Measurements from ENCODE around the gene STAC3.

Gene STAC3

DNA sequence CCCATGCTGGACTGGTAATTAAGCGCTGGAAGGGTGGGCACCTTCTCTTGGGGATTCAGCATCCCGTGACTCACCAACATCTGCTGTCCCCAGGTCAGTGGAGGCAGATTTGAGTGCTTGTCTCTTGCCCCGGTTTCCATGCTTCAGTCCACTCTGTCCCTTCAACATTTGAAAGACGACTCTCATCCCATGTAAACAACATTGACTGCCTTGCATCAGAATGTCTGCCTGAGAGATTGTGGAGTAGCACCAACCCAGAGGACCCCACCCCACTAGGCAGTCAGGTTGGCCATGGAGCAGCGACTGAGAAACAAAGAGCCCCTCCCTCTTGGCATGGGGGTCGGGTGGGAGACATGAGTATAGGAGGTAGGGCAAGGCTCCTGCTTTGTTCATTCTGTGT, 4.9 kb upstream of the STAC3 start:
- no peak for DNase-seq (ENCODE audit: extremely low read depth in 1 of 2, low read depth in 1 of 2)

DNA sequence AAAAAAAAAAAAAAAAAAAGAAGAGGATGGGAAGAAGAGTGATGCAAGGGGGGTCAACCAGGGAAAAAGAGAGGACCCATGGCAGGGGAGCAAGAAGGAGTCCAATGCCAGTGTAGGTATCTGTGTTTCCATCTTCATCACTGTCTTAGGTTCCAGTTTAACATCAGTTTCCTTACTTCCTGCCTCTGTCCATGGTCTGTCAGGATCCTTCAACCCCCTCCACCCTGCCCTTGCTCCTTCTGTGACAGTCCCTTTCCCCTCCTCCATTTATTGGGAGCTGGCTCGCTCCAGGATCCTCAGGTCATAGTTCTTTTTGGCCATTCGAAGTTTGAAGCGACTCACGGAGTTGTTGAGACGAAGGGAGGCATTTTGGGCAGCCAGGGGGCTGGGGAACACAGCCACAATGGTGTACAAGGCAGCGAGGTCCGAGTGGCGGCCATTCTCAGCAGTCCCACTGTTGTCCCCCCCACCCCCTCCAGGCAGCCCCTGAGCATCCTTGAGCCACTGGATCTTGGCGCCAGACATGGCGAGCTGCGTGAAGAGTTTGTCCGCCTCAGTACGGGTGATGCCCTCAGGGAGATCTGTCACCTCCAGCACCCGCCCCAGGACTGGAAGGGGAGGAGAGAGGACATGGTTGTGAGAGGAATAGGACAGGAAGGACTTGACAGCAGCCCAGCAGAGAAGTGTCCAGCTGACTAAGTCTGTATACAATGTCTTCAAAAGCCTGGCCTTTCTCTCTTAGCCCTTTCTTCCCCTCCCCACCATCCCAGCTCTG, 3.7 kb upstream of the STAC3 start:
- no peak for DNase-seq (ENCODE audit: extremely low read depth in 1 of 2, low read depth in 1 of 2)

DNA sequence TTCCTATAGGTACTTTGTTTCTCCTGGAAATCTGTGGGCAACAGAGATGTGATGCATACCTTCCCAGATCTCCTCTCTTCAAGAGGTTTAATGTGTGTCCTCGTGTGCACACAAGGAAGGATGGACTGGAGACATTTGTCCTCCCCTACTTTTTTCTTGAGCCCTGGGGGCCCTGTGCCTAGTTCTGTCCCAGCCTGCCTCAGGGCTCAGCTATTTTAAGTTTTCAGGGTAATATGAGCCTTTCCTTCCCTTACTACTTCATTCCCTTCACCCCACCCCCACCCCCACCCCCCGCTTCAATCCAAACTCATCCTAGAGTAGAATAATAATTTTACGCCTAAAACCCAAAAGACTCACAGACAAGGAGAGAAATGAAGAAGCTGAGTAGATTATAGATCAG, 446 bp downstream of the STAC3 start:
- DNase-seq (ENCODE audit: extremely low read depth in 1 of 2, low read depth in 1 of 2) = no peak

DNA sequence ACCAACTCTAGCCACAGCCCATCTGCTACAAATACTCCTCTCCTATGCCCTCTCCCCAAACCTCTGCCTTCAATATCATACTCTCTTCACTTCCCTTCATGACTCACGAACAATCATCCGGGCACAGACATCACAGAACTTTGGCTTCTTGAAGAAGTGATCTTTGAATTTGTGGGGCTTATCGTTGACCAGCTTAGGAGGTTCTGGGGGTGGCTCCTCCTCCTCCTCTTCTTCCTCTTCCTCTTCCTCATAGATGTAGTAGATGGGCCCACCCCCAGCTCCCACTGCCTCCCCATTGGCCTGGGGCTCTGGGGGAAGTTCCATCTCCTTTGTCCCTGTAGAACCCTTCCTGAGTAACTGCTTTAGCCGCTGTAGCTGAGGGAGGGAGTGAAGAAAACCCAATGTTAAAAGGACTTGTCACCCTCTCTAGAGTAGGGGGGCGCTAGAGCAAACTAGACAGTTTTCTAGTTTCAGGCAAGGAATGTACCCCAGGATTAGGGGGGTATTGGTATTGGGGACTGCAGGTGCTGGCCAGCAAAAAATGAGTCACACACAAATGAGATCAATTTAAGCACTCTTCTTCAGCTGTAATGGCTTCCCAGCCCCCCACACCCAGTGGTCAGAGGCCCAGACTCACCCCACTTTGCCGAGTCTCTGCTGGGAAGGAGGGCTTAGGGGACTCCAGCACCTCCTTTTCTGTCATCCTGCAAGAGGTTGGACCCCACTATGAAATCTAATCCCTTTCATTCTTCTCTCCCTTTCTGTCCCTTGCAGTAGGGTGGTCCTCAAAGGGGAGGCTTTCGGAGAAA, 1.8 kb downstream of the STAC3 start:
- no peak for DNase-seq (ENCODE audit: extremely low read depth in 1 of 2, low read depth in 1 of 2)

DNA sequence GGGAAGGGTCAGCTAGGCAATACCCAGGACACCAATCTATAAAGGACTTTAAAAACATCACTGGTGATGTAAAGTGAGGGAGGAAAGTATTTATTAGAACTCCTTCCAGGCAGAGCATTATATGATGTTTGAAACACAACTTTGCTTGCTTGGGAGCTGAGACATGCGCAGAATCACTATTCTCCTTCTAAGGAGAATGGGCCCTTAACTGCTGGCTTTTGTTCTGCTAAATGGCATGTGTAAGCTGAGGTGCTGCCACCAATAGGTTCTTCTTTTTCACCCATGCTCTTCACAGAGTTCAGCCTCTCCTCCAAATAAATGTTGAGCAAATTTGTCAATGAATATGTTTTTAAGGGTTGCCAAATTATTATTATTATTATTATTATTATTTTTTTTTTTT, 3.9 kb downstream of the STAC3 start:
- no peak for DNase-seq (ENCODE audit: extremely low read depth in 1 of 2, low read depth in 1 of 2)

DNA sequence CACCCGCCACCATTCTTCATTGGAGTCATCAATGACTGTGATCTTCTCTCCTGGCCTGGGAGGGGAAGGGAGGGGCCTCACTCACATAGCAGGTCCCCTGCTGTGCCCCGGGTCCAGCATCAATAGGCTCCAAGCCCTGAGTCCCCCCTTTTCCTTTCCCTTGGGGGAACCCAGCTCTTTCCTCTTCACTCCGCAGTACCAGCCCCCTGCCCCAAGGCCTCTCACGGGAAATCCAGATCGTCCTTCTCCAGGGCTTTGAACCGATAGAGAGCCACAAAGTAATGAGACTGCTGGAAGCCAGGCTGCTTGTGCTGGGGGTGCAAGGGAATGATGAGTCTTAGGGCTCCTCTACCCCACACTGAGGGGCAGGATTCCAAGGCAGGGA, 6.7 kb downstream of the STAC3 start:
- DNase-seq (ENCODE audit: extremely low read depth in 1 of 2, low read depth in 1 of 2) = no peak

DNA sequence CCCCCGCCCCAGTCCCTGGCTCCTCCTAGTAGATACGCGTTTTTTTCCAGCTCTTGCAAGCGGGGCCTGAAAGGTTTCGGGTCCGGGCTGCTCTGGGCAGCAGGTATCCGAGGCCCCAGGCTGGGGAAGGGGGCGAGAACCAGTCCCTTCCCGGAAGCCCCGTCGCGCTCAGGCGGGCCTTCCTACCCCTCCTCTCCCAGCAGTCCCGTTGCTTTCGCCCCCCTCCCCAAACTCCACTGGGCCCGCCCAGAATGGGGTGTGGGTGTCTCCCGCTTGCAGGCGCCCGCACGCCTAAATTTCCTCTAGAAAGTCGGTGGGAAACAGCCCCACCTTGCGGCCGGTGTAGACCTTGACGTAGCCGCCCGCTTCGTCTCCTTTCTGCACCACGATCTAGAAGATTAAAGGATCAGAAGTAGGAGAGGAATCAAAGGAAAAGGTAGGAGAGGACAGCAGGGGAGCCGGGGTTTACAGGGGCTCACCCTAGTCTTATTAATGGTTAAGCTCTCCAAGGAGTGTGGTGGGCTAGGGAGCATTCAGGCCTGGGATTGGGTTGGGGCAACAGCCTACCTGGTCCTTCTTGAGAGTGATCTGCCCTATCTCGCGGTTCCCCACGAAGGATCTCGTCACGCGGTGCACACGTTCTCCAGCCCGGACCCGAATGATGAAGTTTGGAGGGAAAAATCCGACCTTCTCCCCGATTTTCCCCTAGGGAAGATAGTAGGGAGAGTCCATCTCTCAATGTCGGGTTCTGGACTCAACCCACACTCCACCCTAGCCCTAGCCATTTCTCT, 7.3 kb downstream of the STAC3 start:
- DNase-seq (ENCODE audit: extremely low read depth in 1 of 2, low read depth in 1 of 2) = peak in 1 of 2 donors; percentile 65

DNA sequence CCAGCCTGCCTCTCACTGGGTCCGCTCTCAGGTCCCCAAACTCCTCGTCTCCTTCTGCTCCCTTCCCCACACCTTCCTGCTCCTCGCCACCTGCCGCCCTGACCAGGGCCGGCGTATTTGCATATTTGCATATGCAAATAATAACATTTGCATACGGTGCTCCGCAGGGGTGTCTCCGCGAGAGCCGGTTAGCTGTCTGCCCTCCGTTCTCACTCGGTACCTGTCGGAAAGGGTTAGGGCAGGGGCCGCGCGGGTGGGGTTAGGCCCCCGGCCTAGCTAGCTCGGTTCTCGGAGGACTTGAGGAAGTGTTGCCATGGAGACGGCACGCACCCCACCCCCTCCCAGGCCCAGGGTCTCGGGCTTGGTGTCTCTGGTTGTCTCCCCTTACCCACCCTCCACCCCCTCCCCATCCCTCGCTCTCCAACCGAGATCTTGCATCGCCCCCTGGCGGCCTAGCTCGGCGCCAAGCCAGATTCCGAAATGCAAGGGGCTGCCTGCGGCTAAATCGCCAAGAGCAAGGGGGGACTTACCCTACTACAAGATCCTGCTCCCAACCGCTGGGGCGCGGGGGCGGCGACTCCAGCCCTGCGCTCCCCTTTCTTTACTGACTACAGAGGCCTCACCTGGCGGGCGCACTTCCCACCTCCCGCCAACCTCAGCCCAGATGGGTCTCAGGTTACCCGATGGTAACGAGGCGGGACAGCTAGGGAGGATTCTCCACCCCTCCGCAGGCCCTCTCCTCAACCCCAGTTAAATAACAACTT, 8.1 kb downstream of the STAC3 start:
- no peak for DNase-seq (ENCODE audit: extremely low read depth in 1 of 2, low read depth in 1 of 2)

DNA sequence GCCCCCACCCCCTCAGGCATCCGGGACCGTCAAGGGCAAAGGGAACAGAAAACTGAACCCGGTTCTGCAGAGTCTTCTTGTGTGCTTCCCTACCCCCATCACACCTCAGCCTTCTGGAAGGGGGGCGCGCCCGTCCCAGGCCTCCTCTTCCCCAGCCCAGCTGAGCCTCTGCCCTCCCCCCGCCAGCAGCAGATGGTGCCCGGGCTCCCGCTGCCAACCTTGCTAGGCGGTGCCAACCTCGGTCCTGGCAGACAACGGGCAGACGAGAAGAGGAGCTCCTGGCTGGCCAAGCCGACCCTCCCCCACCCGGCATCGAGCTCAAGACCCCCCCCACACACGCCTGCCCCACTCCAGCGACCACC, 8.7 kb downstream of the STAC3 start:
- DNase-seq (ENCODE audit: extremely low read depth in 1 of 2, low read depth in 1 of 2) = no peak

DNA sequence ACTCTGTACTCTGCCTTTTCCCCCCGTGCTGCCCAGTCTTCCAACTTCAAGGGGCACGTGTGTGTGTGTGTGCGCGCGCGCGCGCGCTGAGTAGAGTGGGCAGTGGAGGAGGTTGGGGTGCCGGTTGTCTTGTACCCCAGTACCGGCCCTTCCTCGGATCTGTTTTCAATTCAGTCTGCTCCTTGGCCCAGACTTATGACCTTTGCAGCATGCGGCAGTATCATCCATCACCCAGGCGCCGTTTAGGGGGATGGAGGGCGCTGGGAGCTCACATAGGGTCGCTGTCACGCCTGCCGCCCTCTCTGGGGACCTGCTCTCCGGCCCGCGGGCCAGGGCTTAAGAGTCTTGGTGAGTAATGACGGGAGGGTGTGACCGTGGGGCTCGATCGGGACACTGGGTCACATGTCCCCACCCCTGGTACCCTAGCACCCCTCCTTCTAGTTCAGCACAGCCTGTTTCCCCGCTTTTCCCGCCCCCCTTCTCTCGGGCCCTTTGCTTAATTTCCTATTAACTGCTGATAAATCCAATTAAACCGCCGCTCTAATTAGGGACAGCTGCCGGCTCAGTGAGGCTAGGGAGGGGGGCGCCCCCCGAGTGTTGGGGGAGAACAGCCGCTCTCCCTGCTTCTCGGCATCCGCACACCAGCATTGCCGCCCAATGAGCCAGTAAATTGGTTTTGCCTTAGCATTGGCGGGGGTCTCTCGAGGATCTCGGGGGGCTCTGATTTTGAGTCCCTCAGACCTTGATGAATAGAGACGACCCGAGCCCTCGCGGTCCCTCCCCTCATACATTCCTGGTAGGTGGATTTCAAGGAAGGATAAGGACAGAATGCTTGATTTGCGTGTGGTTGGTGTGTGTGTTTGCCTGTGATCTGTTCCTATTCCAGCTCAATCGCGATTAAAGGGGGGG, 9.3 kb downstream of the STAC3 start:
- no peak for DNase-seq (ENCODE audit: extremely low read depth in 1 of 2, low read depth in 1 of 2)

DNA sequence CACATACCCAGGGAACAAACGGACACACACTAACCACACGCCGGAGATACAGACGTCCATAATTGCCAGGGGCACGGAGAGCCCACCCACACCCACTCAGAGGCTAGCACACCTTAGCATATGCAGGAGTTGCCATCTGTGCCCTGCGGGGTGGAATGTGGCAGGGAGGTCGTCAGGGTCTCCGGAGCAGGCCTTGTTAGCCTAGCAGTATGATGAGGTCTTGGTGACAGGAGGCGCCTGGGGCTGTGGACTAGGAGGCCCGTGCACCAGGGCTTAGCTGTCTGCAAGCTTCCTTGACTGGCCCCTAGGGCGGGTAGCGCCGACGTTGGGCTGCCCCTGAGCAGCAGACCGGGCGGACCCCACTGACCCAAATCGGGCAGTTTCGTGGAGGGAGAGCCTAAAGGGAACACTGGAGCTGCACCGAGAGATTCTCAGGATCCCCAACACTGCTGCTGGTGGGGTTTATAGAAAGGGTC, 10.0 kb downstream of the STAC3 start:
- DNase-seq (ENCODE audit: extremely low read depth in 1 of 2, low read depth in 1 of 2) = no peak

DNA sequence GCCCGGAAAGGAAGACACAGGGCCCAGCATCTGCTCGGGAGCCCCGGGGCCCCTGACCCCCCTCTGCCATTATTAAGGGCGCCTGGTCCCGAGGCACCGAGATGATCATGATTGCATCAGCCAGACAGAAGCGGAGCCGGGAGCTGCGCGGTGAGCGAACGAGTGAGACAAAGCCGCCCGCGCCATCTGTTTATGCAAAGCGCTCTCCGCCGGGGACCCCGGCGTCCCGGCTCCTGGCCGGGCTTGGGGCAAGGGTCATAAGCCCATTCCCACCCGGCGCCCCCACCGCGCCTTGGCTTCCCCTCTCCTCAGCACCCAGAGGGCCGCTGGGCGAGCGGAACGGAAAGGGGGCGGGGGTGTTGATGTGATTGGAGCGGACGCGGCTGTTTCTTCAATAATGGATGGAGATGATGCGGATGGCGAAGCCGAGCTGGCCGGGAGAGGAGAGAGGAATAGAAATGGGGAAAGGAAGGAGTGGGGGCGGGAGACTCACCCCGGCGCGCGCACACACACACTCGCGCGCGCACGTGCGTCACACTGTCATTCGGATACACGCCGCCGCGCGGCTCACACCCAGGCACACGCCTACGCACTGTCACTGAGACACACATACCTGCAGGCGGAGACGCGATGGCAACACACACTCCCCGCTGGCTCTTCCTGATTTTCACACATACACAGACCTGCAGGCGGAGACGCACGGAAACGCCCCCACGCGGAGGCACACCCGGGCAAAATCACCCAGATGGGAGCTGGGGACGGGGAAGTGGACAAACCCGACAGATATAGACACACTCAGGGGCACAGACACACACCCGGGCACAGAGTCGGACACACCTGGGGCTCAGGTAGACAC, 10.7 kb downstream of the STAC3 start:
- peak in 1 of 2 donors; percentile 63 for DNase-seq (ENCODE audit: extremely low read depth in 1 of 2, low read depth in 1 of 2)

DNA sequence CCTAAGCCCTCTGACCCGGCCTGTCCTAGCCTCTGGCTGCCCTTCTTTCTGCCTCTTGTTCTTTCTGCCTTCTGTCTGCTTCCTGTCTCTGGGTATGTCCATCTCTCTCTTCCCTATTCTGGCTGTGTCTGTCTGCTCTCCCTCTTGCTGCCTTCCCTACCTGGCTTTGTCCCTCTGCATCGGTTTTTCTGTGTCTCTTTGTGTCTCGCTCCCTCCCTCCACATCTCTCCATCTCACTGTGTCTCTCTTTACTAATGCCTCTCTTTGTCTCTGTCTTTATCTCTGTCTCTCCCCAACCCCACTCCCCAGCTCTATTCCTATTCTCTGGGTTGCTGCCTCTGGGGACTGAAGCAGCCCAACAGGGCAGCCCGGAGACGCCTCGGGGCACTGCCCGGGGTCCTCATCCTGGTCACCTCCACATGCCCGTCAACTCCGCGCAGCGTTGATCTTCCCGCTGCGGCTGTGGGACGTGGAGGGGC, 11.4 kb downstream of the STAC3 start:
- no peak for DNase-seq (ENCODE audit: extremely low read depth in 1 of 2, low read depth in 1 of 2)

DNA sequence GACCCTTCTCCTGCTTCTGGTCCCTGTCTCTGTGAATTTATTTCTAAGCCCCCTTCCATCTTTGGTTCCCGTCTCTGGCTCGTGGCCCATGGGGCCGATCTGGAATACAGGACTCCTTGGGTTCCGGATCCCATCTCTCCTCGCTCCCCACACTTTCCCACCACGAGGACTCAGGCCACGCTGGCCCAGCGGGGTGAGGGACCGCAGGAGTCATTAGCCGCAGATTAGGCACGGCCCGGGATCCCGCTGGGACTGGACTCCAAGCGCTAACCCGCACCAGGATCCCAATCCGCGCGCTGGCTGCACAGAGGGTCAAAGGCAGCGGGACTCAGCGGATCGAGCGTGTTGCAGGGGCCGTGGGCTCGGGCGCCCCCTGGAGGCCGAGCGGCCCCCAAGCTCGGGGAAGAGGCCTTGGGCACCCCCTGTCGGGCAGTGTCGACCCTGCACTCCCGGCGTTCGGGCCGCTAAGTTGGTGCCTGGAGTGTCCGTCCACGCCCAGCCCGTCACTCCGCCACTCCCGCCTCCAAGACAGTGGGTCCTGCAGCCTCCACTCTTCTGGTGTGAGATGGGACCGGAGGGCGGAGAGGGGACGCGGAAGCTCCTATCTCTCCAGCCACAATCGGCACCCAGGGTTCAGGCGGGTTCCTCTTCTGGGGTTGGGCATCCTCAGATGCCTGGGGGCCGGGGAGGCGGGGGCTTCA, 12.0 kb downstream of the STAC3 start:
- DNase-seq (ENCODE audit: extremely low read depth in 1 of 2, low read depth in 1 of 2) = peak; percentile 77 to 78

DNA sequence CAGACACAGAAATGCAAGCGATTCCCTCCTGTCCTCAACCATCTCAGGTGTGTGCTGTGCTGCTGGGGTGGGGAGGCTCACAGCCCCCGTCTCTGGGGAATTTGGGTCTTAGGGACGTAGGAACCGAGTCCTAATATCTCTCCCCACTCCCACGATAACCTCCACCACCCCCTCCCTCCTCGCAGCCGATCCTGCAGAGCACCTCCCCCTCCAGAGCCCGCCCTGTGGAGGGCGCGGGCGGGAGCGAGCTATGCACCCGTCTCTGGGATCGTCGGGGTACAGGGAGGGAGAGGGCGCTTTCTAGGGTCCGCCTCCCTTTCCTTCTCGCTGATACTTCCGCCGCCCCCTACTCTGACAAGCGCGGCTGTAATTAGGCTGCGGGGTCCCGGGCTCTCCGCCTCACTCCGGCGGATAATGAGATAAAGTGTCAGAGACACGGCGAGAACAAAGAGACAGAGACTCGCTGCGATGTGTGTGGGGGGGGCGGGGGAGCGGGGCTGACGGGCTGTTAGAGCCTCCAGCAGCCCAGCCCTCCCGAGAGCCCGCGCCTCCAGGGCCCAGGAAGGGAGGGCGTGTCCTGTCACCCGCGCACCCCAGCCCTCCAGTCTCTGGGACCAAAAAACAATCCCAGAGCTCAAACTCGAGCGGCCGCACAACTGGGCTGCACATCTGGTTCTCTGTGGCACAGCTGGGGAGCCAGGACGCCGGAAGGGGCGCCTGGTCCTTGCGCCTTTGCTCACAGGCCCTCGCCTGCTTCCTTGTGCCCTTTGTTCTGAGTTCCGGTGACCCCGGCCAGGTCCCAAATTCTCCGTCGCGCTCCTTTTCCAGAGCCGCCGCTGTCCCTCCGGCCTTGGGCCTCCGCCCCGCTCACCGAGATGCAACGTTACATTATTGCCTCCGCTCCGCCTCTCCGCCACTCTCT, 12.8 kb downstream of the STAC3 start:
- DNase-seq (ENCODE audit: extremely low read depth in 1 of 2, low read depth in 1 of 2) = no peak

DNA sequence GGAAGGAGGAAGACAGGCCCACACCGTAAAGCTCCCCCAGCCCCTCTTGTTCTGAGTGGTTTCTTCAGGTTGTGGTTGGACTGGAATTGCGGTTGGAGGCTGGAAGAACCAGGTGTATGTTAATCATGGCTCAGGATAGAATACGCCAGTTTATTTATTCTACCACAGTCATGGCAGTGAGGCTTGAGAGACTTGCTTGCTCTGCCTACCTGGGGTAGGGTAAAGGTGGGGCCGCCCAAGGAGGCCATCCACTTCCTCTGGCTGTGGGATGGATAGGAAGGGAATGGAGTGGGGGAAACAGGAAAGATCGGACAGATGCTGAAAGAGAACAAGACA, 13.4 kb downstream of the STAC3 start:
- DNase-seq (ENCODE audit: extremely low read depth in 1 of 2, low read depth in 1 of 2) = no peak

DNA sequence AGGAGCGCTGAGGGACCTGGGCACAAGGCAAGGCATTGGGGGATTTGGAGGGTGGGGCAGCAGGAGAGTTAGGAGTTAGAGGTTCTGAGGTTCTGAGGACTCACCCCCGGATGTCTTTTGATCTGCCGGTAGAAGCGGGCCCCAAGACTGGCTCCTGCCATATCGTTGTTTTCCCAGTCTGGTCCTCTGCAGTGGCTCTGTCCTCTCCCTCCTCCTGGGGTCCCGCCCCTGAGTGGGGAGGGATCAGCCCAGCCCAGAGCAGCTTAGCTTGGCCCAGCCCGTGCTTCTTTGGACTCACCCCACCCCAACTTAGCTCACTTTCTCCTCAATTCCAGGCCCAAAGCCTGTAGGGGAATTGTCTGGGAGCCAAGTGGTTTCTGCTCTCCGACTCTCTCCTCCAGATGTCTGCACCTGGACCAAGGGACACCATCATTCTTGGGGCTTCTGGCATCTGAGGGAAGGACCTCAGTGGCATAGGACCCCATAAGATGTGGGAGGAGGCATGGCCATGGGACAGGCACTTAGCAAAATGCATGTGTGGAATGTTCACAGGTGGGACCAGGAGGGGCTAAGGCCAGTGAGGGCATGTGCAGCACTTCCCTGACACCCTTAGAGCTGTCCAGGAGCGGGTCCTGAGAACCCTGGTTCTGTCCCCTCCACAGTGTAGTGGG, 13.9 kb downstream of the STAC3 start:
- DNase-seq (ENCODE audit: extremely low read depth in 1 of 2, low read depth in 1 of 2) = no peak
